ENCODE measurements around the gene IL19.
"Not testable (repeated sequence)": the region's sequence is repeated elsewhere in the genome, so short reads cannot be mapped to it uniquely, and the experiment has no call there.

IL19 gene

DNA sequence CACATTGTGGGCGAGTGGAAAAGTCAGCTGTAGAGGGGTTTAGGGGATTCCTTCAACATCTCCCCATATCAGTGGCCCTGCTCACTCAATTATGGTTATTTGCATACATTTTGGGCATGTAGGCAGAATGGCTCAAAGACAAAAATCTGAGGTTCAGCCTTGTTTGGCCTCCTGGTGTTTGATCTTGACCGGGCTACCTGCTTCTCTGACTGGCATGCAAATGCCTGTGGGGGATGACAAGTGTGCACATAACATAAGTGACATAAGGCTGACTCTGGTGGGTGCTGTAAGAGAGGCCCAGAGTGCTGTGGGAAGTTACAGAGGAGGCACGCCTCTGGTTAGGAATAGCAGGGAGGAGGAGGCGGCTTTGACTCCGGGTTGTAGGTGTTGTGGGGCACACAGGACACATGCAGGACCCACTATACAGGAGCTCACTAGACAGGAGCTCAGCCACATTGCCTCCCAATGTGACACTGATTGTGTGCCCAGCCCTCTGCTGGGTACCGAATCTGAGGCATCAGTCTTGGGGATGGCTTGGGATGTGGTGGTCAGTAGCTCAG, 29.4 kb upstream of the IL19 start:
- DNase-seq: no peak

DNA sequence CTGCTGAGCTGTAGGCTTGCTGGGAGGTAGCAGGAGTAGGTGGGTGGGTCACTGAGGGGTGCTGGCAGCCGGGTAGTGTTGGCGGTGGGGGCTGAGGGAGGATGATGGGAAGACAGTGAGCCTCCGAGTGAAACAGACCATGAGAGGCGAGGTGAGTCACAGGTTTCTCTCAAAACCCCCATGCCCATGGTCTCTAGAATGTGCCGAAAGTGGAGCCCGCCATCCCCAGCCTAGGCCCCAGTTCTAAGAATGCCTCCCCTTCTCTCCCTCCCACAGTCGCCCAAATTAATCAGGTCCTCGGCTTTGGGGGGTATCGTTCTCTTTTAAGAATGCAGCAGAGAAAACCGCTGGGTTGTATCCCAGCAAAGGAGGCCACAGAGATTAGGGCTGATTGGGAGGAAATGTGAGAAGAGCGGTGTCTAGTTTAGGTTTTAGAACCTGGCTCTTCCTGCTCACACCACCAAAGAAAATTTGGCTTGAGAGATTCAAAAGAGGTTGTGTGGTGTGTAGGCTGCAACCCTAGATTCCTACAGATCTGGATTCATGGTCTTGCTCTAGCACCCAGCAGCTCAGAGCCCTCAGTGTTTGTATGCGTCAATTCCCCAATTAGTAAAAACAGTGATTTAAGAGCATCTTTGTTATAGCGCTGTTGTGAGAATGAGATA, 27.7 kb upstream of the IL19 start:
- DNase-seq: no peak

- DNase-seq: no peak
Observed at GRCh38 chr1:206744683-206745082, 25.9 kb upstream of the IL19 start.

DNA sequence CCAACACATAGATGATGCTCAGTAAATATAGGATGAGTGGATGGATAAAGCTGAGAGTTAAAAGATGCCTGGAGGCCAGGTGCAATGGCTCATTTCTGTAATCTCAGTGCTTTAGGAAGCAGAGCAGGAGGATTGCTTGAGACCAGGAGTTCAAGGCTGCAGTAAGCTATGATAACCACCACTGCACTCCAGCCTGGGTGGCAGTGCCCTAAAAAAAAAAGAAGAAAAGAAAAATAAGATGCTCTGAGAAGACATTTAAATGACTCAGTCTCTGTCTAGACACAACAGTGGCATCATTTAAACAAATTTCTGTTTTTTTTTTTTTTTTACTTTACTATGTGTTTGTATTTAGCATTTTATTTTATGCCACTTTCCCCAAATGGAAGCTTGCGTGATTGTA, 25.3 kb upstream of the IL19 start:
- DNase-seq: no peak

- DNase-seq: no peak
Observed at GRCh38 chr1:206748348-206749030, 22.1 kb upstream of the IL19 start.

DNA sequence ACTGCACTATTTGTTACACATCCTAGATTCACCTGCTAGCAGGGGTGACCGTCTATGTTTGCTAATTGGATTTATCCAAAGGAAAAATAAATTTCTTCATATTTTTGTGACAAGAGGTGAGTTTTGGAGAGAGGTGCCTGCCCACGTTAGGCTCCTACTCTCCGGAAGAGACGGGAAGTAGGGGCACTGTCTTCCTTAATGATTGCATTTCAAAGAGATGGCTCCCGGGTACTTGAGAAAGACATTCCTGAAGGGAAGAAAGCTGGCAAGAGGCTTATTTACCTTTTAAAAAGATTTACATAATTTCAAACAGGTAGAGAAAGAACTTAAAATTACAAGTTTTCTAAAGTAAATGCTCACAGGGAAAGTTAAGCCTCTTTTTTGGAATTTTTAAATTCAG, 18.7 kb upstream of the IL19 start:
- DNase-seq: no peak

DNA sequence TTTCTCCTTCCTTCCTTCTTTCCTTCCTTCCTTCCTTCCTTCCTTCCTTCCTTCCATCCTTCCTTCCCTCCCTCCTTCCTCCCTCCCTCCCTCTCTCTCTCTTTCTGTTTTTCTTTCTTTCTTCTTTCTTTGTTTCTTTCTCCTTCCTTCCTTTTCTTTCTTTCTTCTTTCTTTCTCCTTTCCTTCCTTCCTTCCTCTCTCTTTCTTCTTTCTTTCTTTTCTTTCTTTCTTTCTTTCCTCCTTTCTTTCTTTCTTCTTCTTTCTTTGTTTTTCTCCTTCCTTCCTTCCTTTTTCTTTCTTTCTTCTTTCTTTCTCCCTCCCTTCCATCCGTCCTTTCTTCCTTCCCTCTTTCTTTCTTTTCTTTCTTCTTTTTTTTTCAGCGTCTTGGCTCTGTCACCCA, 18.1 kb upstream of the IL19 start:
- DNase-seq: no peak

DNA sequence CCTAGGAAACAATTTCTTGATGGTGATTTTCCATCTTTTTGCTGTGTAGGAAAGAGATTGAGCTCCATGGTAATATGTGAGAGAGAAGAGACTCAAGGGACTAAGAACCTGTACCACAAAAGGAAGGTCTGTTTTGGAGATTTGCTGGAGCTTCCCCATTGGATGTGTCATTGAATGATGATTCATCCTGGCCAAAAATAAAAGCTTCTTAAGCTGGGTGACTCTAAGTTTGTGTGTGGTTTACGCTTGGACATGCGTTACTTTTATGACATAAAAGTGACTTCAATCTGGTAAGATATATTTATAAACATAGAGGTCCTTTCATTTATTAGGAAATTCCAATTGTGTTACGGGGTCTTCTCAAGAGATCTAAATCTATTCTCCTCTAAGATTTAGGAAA, 17.4 kb upstream of the IL19 start:
- no peak for DNase-seq

- DNase-seq: no peak
Observed at GRCh38 chr1:206754011-206754410, 16.6 kb upstream of the IL19 start.

- DNase-seq: peak; percentile 47
Observed at GRCh38 chr1:206757524-206758266, 12.9 kb upstream of the IL19 start.

- DNase-seq: no peak
Observed at GRCh38 chr1:206760590-206760989, 10.0 kb upstream of the IL19 start.

DNA sequence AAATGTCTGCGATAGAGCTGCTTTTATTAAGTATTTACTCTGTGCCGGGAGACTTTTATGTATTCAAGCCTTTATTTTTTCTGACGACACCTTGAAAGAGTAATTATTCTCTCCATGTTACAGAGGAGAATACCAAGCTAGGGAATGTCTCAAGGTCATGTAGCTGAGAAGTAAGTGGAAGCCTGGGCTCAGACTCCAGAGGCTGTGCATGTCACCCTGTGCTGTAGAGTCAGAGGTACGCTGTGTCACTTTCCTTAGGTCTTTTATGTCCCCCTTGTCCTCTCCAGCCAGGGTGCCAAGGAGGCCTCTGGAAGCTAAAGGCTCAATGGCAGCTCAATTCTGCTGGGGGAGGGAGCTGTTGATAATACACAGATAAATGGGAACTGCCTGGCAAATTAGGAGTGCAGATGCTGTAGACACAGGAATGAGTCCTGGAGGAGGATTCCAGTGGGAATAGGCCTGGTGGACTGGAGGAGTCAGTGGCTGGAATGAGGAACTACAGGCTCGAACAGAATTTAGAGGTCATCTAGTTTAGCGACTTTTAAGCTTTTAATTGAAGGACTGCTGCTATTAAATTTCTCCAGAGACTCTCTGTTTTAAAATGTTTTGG, 9.3 kb upstream of the IL19 start:
- DNase-seq: no peak

GRCh38 chr1:206762741-206763364, 7.7 kb upstream of the IL19 start:
- not testable (repeated sequence) for DNase-seq

DNA sequence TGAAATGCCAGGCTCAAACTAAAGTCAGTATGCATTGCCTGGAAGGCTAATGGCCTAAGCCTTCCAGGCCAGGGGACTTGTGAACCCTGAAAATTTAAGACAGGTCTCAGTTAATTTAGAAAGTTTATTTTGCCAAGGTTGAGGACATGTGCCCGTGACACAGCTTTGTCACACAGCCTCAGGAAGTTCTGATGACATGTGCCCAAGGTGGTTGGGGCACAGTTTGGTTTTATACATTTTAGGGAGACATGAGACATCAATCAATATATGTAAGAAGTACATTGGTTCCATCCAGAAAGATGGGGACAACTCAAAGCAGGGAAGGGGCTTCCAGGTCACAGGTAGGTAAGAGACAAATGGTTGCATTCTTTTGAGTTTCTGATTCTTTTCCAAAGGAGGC, 4.8 kb upstream of the IL19 start:
- DNase-seq: not testable (repeated sequence)

- DNase-seq: peak; percentile 62
Observed at GRCh38 chr1:206766251-206766856, 4.2 kb upstream of the IL19 start.

DNA sequence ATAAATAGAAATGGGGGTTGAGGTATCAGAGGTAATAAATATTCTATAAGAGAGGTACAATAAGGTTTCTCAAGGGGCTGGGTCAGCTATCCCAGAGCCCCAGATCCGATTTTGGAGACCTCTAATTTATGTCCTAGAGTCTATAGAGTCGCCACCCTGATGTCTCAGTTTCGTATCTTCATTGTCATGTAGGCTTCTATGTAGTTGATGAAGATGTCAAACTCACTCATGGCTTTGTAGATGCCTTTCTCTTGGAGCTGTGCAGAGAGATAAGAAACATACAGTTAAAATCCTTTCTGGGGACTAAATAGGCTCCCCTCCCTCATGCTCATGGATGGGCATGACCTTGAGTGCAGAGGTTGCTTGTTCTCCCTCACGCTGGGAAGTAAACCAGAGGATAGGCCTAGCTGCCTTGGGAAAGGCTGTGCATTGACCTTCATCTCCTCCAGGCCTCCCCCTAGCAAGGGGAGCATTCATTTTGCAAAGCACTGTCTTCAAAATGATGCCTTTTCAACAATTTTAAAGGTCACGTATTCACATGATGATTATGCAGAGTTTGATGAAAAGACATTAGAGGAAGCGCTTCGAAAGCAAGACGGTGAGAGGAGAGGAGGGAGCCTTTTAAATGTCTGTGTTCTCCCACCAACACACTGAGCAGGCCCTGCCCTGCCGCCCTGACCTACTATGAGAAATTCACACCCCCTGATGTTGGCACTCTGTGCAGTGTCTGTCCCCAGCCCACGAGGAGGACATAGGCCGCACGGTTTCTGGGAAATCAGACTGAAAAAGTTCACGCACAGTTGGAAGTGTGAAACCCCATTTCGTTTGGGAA, 1.9 kb upstream of the IL19 start:
- no peak for DNase-seq

- DNase-seq: peak; percentile 78
Observed at GRCh38 chr1:206769304-206769731, 1.3 kb upstream of the IL19 start.

DNA sequence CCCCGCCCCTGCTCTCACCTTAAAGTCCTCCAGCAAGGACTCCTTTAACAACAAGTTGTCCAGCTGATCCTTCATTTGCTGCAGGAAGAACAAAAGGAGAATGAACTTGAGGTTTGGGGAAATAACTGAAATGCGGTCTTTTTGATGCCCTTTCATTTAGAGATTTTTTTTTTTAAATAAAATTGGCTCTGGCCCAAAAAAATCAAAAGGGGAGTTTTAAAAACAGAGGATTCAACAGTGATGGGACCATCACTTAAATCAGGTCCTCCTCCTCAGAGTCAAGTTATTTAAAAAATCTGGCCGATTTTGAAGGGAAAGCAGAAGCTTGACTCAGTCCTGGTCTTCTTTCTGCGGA, 742 bp downstream of the IL19 start:
- no peak for DNase-seq

DNA sequence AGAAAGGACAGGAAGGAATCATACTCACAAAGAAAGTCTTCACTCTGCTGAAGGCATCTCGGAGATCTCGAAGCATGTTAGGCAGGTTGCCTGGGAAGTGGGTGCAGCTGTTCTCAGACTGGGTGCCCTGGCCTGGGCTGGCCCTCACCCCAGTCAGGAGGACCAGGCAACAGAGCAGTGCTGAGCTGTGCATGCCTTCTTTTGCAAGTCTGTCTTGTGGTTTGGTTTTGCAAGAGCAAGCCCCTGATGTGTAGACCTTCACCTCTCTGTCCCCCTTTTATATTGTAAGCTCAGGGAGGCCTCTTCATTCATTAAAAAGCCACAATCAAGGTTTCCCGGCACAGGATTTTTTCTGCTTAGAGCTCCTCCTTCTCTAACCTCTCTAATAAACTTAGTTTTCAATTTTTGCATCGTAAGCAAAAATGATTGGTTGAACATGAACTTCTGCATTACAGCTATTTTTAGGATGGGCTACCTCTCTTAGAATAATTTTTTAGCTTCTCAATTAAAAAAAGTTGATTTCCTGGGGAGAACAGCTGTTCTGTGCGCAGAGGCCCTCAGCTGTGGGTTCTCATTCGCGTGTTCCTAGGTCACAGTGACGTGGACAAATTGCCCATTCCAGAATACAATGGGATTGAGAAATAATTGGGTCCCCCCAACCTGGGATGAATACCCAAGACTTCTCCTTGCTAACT, 1.8 kb downstream of the IL19 start, which contains the start of gene IL10:
IL10 (minus strand) TSS at position 252 of the 695 bp plus-strand sequence; CDS start at position 193, 59 bp downstream.
- DNase-seq: no peak

DNA sequence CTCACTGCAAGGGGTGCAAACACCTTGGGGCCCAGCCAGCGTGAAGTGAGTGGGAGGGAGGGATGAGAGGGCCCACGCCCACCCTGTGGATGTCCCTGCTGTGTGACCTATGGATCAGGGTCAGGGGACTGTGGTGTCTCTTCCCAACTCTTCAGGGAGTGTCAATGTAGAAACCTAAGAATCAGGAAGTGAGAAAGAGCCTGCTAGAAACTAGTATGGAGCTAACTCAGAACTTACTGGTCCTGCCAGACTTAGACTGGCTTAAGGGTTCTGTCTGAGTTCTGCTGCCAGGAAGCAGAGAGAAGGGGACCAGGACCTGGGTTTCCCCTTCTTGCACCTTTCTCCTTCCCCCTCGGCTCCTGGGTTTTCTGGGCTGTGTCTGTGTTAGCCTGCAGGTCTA, 3.5 kb downstream of the IL19 start:
- no peak for DNase-seq

DNA sequence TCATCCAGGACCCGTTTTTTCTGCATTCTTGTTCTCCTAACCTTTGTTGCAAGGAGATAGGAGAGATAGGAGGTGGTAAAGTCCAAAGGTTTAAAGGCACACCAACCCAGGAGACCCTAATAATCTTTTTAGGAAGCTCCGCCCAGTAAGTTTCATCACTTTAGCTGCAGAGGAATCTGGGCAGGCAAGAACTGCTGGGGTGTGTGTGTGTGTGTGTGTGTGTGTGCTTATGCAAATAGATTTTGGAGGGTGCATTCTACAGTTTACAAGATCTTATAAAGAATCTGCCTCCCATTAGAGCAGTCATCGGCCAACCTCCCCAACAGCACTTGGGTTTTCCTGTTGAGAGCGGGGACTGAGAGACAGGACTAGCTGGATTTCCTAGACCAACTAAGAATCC, 5.7 kb downstream of the IL19 start:
- no peak for DNase-seq
